ENCODE measurements around the gene SYCP2L.
"Not testable (repeated sequence)": the region's sequence is repeated elsewhere in the genome, so short reads cannot be mapped to it uniquely, and the experiment has no call there.

SYCP2L gene

GRCh38 chr6:10894958-10895357 lies 8.1 kb downstream of the SYCP2L start:
- Mint-ChIP-seq H3K27me3 (ENCODE audit: low read depth) (no peaks in the 10 kb centered on the region), H3K9me3 (peaks cover 2% of the 10 kb centered on the region), H3K36me3 (ENCODE audit: low read depth) (peaks cover 38% of the 10 kb centered on the region), H3K4me3 (no peak overlapping the region), H3K4me1 (no peaks in the 10 kb centered on the region), H3K27ac (no peak overlapping the region)
- TF ChIP-seq CTCF (IDR thresholded peaks at IDR 0.05; ENCODE audit: unreplicated experiment in 3 of 3) = no peak

GRCh38 chr6:10896691-10897090 lies 9.8 kb downstream of the SYCP2L start:
- Mint-ChIP-seq H3K9me3 (peaks cover under 1% of the 10 kb centered on the region), H3K27ac (no peak overlapping the region), H3K4me1 (no peaks in the 10 kb centered on the region), H3K4me3 (no peak overlapping the region), H3K36me3 (ENCODE audit: low read depth) (peaks cover 29% of the 10 kb centered on the region), H3K27me3 (ENCODE audit: low read depth) (no peaks in the 10 kb centered on the region)
- no peak for TF ChIP-seq CTCF (IDR thresholded peaks at IDR 0.05; ENCODE audit: unreplicated experiment in 3 of 3)

GRCh38 chr6:10901770-10902169 lies 14.9 kb downstream of the SYCP2L start:
- Mint-ChIP-seq H3K27ac (no peak overlapping the region), H3K36me3 (ENCODE audit: low read depth) (peaks cover 15% of the 10 kb centered on the region), H3K27me3 (ENCODE audit: low read depth) (no peaks in the 10 kb centered on the region), H3K4me1 (no peaks in the 10 kb centered on the region), H3K9me3 (no peaks in the 10 kb centered on the region), H3K4me3 (no peak overlapping the region)
- no peak for TF ChIP-seq CTCF (IDR thresholded peaks at IDR 0.05; ENCODE audit: unreplicated experiment in 3 of 3)

- Mint-ChIP-seq H3K9me3 (no peaks in the 10 kb centered on the region), H3K4me3 (no peak overlapping the region), H3K27ac (no peak overlapping the region), H3K27me3 (ENCODE audit: low read depth) (no peaks in the 10 kb centered on the region), H3K4me1 (no peaks in the 10 kb centered on the region), H3K36me3 (ENCODE audit: low read depth) (peaks cover 12% of the 10 kb centered on the region)
- no peak for TF ChIP-seq CTCF (IDR thresholded peaks at IDR 0.05; ENCODE audit: unreplicated experiment in 3 of 3)
These were observed 17.2 kb downstream of the SYCP2L start for GRCh38 chr6:10904015-10904414.

GRCh38 chr6:10908228-10908627 lies 21.4 kb downstream of the SYCP2L start:
- H3K9me3 Mint-ChIP-seq = no peaks in the 10 kb centered on the region
- TF ChIP-seq CTCF (IDR thresholded peaks at IDR 0.05; ENCODE audit: unreplicated experiment in 3 of 3) = no peak
- H3K36me3 Mint-ChIP-seq (ENCODE audit: low read depth) = peaks cover 35% of the 10 kb centered on the region
- no peaks in the 10 kb centered on the region for H3K4me1 Mint-ChIP-seq
- H3K4me3 Mint-ChIP-seq = no peak overlapping the region
- no peaks in the 10 kb centered on the region for H3K27me3 Mint-ChIP-seq (ENCODE audit: low read depth)
- H3K27ac Mint-ChIP-seq = no peak overlapping the region

- not testable (repeated sequence) for H3K4me1 Mint-ChIP-seq; H3K27me3 Mint-ChIP-seq (ENCODE audit: low read depth); H3K4me3 Mint-ChIP-seq; H3K27ac Mint-ChIP-seq
- Mint-ChIP-seq H3K9me3 (peaks cover 14% of the 10 kb centered on the region), H3K36me3 (ENCODE audit: low read depth) (peaks cover 84% of the 10 kb centered on the region)
These were observed 32.7 kb downstream of the SYCP2L start for GRCh38 chr6:10919520-10919919.
